HG03558 (cell line): ENCODE results near the gene CHRNA7.
"Not testable (repeated sequence)": the region's sequence is repeated elsewhere in the genome, so short reads cannot be mapped to it uniquely, and the experiment has no call there.

Experiments
- ATAC-seq: cut with Tn5 transposase; IDR thresholded peaks from one replicate; pipeline ENCODE4 v1.9.1; 2021; ENCODE audit warnings: moderate number of reproducible peaks; ENCODE audit not compliant: unreplicated experiment; ENCODE audit errors: extremely low read depth

The CHRNA7 gene

GRCh38 chr15:32164747-32165146, 134.4 kb downstream of the CHRNA7 start:
- ATAC-seq = not testable (repeated sequence)

- not testable (repeated sequence) for ATAC-seq
Observed at GRCh38 chr15:32165775-32166174, 135.5 kb downstream of the CHRNA7 start.

- ATAC-seq = not testable (repeated sequence)
Observed at GRCh38 chr15:32166270-32166669, 136.0 kb downstream of the CHRNA7 start.

- not testable (repeated sequence) for ATAC-seq
Observed at GRCh38 chr15:32167913-32168312, 137.6 kb downstream of the CHRNA7 start.

GRCh38 chr15:32180579-32180978, 150.3 kb downstream of the CHRNA7 start:
- ATAC-seq = not testable (repeated sequence)

- not testable (repeated sequence) for ATAC-seq
Observed at GRCh38 chr15:32193780-32194179, 163.5 kb downstream of the CHRNA7 start.

- not testable (repeated sequence) for ATAC-seq
Observed at GRCh38 chr15:32196206-32196605, 165.9 kb downstream of the CHRNA7 start.

- not testable (repeated sequence) for ATAC-seq
Observed at GRCh38 chr15:32198938-32199337, 168.6 kb downstream of the CHRNA7 start.

- not testable (repeated sequence) for ATAC-seq
Observed at GRCh38 chr15:32209081-32209480, 178.8 kb downstream of the CHRNA7 start.

- no peak for ATAC-seq
Observed at GRCh38 chr15:32218666-32219065, 188.4 kb downstream of the CHRNA7 start.
